Endodermal cell (in vitro differentiated cells): ENCODE measurements around the gene MTIF2. TPM values are rescaled to one million over a fixed set of nuclear protein-coding genes. Genes with fewer than 3 reads are reported as not detected.

Experiments
- DNase-seq: peaks from one replicate; pipeline ENCODE4 v3.0.0-alpha.2; 2017
- H3K27ac ChIP-seq: 2 replicates; pipeline ENCODE4 v1.5.1; 2013; ENCODE audit warnings: mild to moderate bottlenecking, low read depth, low read length, moderate library complexity
- H3K27me3 ChIP-seq: 2 replicates; pipeline ENCODE4 v1.6.1; 2013; ENCODE audit warnings: mild to moderate bottlenecking, low read length, moderate library complexity; ENCODE audit not compliant: insufficient read depth, control insufficient read depth, poor library complexity, severe bottlenecking
- H3K36me3 ChIP-seq: 2 replicates; pipeline ENCODE4 v1.7.0; 2013; ENCODE audit warnings: mild to moderate bottlenecking, low read length, moderate library complexity; ENCODE audit not compliant: control insufficient read depth, insufficient read depth
- H3K4me1 ChIP-seq: one replicate; pipeline ENCODE4 v1.7.0; 2013; ENCODE audit warnings: low read length; ENCODE audit not compliant: control insufficient read depth, insufficient read depth
- H3K4me3 ChIP-seq: 2 replicates; pipeline ENCODE4 v1.5.1; 2013; ENCODE audit warnings: mild to moderate bottlenecking, low read length, moderate library complexity
- H3K9ac ChIP-seq: 2 replicates; pipeline ENCODE4 v1.6.1; 2013; ENCODE audit warnings: mild to moderate bottlenecking, low read length, moderate library complexity; ENCODE audit not compliant: poor library complexity, severe bottlenecking; ENCODE audit errors: extremely low read depth
- H3K9me3 ChIP-seq: 2 replicates; pipeline ENCODE4 v1.6.1; 2013; ENCODE audit warnings: mild to moderate bottlenecking, low read length, moderate library complexity; ENCODE audit not compliant: control insufficient read depth
- H3K27ac Mint-ChIP-seq: 2 replicates; pipeline ENCODE4 v1.8.0; 2020; ENCODE audit warnings: mixed read lengths
- H3K27me3 Mint-ChIP-seq: 2 replicates; pipeline ENCODE4 v1.8.0; 2021; ENCODE audit warnings: mild to moderate bottlenecking, mixed read lengths; ENCODE audit not compliant: insufficient read depth
- H3K36me3 Mint-ChIP-seq: 2 replicates; pipeline ENCODE4 v1.8.0; 2020; ENCODE audit warnings: low read depth, mixed read lengths
- H3K4me1 Mint-ChIP-seq: 2 replicates; pipeline ENCODE4 v1.8.0; 2020; ENCODE audit warnings: mixed read lengths
- H3K4me3 Mint-ChIP-seq: 2 replicates; pipeline ENCODE4 v1.8.0; 2020; ENCODE audit warnings: mild to moderate bottlenecking, moderate library complexity, mixed read lengths
- H3K9me3 Mint-ChIP-seq: 2 replicates; pipeline ENCODE4 v1.8.0; 2020; ENCODE audit warnings: mild to moderate bottlenecking, mixed read lengths
- WGBS, 2 experiments: methylation state at CpG; one replicate each; pipeline versions ENCODE4 v1.1.5 to v1.1.7; 2013; ENCODE audit warnings: missing lambda C conversion rate in 2 of 2, mixed read lengths in 1 of 2; ENCODE audit not compliant: insufficient coverage in 1 of 2, insufficient read length in 1 of 2; 5-methylcytosine and 5-hydroxymethylcytosine counted together
- total RNA-seq, 2 donors: library from RNA; stranded (reverse); fragmentation: NEBNext Ultra II Directional in 1 of 2; extraction: Animal tissue kit (Norgen Biotek cat#: 25700) in 1 of 2; gene quantifications; 2 replicates in 1 of 2; 3 replicates in 1 of 2; pipeline ENCODE4 v1.2.1, GENCODE V29; 2021
- TF ChIP-seq, protein P1 (sequence below): fragments of 200-600 bp; sonication (generic); conservative IDR thresholded peaks from 2 replicates; pipeline ENCODE4 v1.5.0; 2021; ENCODE audit warnings: antibody characterized with exemption, mild to moderate bottlenecking

MTIF2 gene
- total RNA-seq, 2 donors from 2014 or later: 30.7 to 35.3 TPM

DNA sequence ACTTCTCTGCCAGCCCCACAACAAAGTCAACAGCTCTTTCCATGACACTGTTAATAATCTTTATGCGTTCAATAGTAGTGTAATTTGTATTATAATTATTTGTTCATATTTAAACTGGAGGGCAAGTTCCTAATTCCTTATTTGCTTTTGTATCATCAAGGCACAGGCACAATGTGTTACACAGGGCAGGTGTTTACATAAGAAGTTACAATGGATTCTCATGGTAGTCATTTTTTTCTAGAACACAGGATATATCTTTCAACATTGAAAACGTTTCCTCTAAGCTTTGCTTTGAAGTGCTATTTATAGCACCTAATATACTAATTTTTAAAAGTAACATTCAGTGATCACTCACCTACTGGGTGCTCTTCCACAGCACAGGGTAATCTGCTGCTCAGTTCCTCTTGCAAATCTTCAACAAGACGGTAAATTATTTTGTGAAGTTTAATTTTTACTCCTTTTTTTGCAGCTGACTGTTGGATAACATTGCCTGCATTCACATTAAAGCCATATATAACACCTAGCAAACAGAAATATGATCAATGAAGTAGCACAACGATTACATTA lies 29.3 kb downstream of the MTIF2 start:
- Mint-ChIP-seq H3K4me3 (no peak overlapping the region), H3K27ac (no peak overlapping the region), H3K36me3 (peaks cover 44% of the 10 kb centered on the region), H3K27me3 (no peaks in the 10 kb centered on the region), H3K9me3 (no peaks in the 10 kb centered on the region), H3K4me1 (peaks cover 10% of the 10 kb centered on the region)
- no peak overlapping the region for H3K27ac ChIP-seq
- 87% methylated on average over 3 of the region's 4 CpGs; no CpG with 5 or more reads in 1 of the 2 experiments for WGBS, 2 experiments
- no peaks in the 10 kb centered on the region for H3K4me1 ChIP-seq
- no peaks in the 10 kb centered on the region for H3K27me3 ChIP-seq
- H3K9me3 ChIP-seq: no peaks in the 10 kb centered on the region
- H3K9ac ChIP-seq: no peak overlapping the region
- H3K36me3 ChIP-seq: peaks cover 57% of the 10 kb centered on the region
- TF ChIP-seq, protein P1, sequence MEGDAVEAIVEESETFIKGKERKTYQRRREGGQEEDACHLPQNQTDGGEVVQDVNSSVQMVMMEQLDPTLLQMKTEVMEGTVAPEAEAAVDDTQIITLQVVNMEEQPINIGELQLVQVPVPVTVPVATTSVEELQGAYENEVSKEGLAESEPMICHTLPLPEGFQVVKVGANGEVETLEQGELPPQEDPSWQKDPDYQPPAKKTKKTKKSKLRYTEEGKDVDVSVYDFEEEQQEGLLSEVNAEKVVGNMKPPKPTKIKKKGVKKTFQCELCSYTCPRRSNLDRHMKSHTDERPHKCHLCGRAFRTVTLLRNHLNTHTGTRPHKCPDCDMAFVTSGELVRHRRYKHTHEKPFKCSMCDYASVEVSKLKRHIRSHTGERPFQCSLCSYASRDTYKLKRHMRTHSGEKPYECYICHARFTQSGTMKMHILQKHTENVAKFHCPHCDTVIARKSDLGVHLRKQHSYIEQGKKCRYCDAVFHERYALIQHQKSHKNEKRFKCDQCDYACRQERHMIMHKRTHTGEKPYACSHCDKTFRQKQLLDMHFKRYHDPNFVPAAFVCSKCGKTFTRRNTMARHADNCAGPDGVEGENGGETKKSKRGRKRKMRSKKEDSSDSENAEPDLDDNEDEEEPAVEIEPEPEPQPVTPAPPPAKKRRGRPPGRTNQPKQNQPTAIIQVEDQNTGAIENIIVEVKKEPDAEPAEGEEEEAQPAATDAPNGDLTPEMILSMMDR: no peak
- no peak overlapping the region for H3K4me3 ChIP-seq
- DNase-seq: no peak

DNA sequence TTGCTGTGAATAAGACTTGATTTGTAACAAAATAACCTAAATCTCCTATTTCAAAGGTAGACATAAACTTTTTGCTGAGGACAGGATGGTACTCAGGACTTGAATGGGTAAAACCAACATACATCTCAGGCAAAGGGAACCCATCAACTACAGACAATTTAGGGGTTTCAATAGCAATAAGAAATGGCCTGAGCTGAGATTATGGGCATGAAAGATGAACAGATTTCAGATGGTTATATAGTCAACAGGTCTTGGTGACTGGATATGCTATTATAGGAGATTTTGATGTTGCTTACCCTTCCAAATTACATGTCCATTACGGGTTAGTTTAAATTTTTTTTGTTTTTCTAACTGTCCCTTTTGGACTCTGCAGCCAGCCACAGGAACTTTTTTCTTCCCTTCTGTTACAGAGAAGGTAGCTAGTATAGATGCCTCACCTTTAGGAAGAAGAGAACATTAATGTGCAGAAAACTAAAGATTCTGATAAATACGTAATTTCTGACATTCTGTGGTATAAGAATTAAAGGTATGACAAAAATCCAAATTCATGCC lies 32.0 kb downstream of the MTIF2 start:
- Mint-ChIP-seq H3K4me1 (peaks cover 22% of the 10 kb centered on the region), H3K36me3 (peaks cover 50% of the 10 kb centered on the region), H3K9me3 (no peaks in the 10 kb centered on the region), H3K27me3 (no peaks in the 10 kb centered on the region), H3K4me3 (no peak overlapping the region), H3K27ac (no peak overlapping the region)
- Histone ChIP-seq H3K27ac (no peak overlapping the region), H3K9ac (no peak overlapping the region), H3K4me3 (no peak overlapping the region), H3K9me3 (no peaks in the 10 kb centered on the region), H3K36me3 (peaks cover 51% of the 10 kb centered on the region), H3K27me3 (no peaks in the 10 kb centered on the region), H3K4me1 (peaks cover 2% of the 10 kb centered on the region)
- TF ChIP-seq, protein P1: no peak
- no peak for DNase-seq
- 93% methylated on average over 2 of the region's 2 CpGs; no CpG with 5 or more reads in 1 of the 2 experiments for WGBS, 2 experiments

DNA sequence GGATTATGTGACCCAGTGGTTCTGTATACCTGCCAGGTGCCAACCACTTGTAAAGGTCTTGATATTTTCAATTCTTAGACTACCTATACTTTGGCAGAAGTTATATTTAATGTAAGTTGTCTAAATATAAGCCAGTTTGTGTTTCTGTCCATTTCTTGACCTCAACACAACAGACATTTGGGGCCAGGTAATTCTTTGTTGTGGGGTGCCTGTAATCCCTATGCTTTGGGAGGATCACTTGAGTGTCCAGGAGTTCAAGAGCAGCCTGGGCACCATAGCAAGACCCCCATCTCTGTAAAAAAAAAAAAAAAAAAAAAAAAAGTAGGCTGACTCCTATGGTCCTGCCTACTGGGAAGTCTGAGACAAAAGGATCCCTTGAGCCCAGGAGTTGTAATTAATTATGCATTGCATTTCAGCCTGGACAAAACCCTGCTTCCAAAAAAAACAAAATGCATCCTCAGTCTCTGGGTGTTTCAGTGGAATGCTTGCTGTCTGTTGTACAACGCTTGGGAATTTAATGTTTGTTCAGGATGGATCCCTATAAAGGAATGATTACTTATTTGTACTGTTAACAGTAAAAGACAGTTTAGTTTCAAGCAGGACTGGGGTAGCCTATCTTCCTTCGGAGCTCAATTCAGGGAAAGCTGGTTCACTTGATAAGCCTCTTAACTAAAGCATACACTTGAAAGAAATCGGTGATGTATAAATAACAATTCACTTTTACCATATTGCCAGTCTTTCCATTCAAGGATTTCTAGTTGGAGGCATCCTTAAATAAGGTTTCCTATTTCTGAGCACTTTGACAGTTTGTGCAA lies 33.1 kb downstream of the MTIF2 start:
- H3K36me3 Mint-ChIP-seq: peaks cover 50% of the 10 kb centered on the region
- Histone ChIP-seq H3K27ac (no peak overlapping the region), H3K4me1 (peaks cover 2% of the 10 kb centered on the region), H3K27me3 (no peaks in the 10 kb centered on the region), H3K9me3 (no peaks in the 10 kb centered on the region), H3K4me3 (peak overlapping the region; percentile 99), H3K9ac (no peak overlapping the region), H3K36me3 (peaks cover 49% of the 10 kb centered on the region)
- WGBS, 2 experiments: 95 to 100% methylated on average over 2 to 3 of the region's 3 CpGs
- TF ChIP-seq, protein P1: no peak
- H3K4me1 Mint-ChIP-seq: peaks cover 22% of the 10 kb centered on the region
- H3K27me3 Mint-ChIP-seq: no peaks in the 10 kb centered on the region
- H3K27ac Mint-ChIP-seq: peak overlapping the region; percentile 66
- no peak for DNase-seq
- peak overlapping the region; percentile 96 for H3K4me3 Mint-ChIP-seq
- no peaks in the 10 kb centered on the region for H3K9me3 Mint-ChIP-seq
